ENCODE results near the gene AGK.
"Not testable (repeated sequence)": the region's sequence is repeated elsewhere in the genome, so short reads cannot be mapped to it uniquely, and the experiment has no call there.

AGK gene

DNA sequence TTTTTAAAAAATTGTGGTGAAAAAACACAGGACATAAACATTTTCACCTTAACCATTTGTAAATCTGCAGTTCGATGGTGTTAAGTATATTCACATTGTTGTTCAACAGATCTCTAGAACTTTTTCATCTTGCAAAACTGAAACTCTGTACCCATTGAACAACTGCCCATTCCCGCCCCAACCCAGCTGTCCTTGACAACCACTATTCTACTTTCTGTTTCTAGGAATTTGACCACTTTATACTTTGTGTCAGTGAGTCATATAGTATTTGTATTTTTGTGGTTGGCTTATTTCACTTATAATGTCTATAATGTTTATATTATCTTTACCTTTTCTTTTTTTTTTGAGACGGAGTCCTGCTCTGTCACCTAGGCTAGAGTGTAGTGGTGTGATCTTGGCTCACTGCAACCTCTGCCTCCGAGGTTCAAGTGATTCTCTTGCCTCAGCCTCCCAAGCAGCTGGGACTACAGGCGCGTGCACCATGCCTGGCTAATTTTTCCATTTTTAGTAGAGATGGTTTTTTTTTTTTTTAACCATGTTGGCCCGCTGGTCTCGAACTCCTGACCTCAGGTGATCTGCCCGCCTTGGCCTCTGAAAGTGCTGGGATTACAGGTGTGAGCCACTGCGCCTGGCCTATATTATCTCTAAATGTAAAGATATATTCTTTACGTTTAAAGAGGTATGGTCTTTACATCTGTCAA lies 6.8 kb downstream of the AGK start:
- not testable (repeated sequence) for DNase-seq

DNA sequence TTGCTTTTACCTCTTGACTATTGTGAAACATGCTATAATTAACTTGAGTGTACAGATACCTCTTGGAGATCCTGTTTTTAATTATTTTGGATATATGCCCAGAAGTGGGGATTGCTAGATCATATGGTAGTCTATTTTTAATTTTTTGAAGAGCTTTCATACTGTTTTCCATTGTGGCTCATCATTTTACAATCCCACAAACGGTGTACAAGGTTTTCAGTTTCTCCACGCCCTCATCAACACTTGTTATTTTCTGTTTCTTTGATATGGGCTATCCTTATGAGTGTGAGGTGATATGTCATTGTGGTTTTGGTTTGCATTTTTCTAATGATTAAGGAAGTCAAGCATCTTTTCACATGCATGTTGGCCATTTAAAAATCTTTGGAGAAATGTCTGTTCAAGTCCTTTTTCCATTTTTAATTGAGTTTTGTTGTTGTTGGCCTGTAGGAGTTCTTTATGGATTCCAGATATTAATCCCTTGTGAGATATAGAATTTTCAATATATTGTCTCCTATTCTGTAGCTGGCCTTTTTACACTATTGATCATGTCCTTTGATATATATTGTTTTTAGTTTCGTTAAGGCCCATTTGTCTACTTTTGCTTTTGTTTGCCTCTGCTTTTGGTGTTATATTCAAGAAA lies 7.5 kb downstream of the AGK start:
- DNase-seq = peak; percentile 18 to 33

DNA sequence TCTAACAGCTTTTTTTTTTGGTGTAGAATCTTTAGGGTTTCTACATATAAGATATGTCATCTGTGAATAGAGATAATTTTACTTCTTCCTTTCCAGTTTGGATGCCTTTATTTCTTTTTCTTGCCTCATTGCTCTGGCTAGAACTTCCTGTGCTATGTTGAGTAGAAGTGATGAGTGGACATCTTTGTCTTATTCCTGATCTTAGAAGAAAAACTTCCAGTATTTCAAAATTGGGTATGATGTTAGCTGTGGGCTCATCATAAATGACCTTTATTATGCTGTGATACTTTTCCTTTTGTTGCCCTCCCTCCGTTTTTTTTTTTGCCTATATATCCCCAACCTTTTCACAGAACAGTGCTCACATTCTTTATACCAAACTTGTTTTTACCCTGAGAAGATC lies 8.8 kb downstream of the AGK start:
- no peak for DNase-seq

DNA sequence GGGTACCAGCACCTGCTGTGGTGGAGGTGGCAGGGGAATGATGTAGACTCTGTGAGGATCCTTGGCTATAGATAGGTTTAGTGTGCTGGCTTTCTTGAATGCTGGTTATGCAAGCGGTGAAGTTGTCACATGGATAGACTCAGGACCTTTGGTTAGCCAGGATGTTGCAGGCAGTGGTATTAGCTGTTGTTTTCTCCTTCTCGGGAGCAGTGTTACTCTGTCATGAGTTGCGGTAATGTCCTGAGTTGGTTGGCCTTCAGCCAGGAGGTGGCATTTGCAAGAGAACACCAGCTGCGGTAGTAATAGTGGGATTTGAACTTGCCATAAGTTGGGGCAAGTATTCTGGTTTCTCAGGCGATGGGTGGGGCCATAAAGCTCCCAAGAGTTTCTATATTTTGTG lies 10.8 kb downstream of the AGK start:
- DNase-seq = no peak

DNA sequence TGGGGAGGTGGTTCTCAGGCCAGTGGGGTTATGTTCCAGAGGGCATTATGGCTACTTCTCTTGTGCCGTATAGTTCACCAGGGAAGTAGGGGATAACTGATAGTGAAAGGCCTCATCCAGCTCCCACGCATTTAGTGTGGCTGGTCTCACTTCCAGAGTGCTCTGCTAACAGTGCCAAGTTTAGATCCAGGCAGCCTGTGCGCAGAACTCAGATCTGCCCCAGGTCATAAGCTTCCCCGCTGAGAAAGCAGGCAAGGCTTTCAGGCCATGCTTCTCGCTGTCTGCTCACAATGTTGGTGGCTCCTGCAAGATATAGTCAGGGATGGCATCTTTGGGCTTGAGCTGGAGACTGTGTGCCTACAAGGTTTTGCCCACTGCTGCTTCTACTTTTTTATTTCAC lies 11.3 kb downstream of the AGK start:
- DNase-seq = no peak

DNA sequence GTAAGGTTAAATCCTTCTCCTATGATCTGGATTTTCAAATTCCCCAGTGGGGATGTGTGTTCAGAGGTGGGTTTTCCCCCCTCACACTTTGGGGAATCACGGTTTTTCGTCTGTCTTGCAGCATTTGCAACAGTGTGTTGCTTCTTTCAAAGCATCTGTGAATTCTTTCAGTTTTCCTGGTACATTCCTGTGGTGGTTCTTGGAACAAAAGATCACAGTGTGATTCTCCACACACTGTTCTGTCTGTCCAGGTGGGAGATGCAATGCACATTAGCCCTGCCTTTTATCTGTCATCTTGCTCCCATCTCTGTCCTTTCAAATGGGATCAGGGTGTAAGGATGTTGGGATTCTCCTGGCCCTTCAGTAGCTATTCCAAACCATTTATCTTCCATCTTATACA lies 11.8 kb downstream of the AGK start:
- DNase-seq = no peak

DNA sequence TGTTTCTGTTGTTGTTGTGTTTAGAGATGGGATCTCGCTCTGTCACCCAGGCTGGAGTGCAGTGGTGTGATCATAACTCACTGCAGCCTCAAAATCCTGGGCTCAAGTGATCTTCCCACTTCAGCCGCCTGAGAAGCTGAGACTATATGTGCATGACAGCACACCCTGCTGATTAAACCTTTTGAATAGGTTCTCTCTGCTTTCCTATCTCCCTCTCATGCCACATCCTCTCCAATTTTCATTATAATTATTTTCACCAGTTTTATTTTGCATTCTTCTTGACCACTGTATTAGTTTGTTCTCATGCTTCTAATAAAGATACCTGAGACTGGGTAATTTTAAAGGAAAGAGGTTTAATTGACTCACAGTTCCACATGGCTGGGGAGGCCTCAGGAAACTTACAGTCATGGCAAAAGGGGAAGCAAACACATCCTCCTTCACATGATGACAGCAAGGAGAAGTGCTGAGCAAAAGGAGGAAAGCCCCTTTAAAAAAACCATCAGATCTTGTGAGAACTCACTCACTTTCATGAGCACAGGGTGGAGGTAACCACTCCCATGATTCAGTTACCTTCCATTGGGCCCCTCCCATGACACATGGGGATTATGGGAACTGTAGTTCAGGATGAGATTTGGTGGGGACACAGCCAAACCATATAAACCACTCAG lies 12.9 kb downstream of the AGK start:
- no peak for DNase-seq

DNA sequence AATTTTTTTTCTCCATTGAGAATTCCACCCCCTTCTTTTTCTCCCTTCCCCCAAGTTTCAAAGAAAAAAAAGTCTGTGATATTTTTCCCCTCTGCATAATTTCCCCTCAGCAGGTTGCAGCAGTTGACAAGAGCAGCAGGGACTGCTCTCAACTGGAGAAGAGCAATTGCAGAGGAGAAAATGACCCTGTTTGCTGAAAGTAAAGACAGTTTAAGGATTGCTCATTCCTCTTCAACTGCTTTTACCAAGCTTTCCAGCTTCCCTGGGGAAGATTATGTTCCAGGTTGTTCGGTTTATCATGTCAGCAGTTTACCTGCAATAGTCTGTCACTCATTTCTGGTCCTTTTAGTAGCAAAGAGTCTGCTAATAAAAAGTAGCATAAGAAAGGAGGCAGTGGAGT lies 16.2 kb downstream of the AGK start:
- no peak for DNase-seq

DNA sequence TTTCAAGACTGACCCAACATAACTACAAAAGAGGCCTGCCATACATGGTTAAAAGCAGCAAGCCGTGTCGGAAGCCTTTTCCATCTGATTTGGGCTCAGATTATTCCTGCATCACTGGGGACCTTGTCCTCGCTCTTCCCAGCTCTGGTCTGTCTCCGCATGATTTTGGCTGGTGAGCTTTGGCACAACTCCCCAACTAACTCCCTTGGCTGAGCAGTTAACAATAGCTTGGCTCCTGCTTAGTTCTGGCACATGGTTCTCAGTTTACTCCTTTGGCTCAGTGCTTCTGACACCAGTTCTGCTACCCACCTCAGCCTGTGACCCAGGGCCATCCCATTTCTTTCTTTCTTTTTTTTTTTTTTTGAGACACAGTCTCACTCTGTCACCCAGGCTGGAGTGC lies 17.0 kb downstream of the AGK start:
- peak; percentile 34 to 85 for DNase-seq

DNA sequence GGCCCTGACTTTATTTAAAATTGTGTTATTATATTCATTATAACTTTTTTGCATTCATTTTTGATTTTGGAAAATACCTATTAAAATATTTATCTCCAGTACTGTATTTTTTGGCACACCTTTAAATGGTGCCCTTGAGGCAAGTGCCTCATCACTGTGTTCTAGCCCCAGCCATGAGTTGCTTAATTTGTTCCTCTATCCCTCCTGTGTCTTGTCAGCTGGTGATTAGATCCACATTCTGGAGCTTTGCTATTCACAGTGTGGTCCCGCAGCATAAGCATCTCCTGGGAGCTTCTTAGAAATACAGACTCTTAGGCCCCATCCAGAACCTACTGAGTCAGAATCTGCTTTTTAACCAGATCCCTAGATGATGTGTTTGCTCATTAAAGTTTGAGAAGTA lies 19.8 kb downstream of the AGK start:
- no peak for DNase-seq

DNA sequence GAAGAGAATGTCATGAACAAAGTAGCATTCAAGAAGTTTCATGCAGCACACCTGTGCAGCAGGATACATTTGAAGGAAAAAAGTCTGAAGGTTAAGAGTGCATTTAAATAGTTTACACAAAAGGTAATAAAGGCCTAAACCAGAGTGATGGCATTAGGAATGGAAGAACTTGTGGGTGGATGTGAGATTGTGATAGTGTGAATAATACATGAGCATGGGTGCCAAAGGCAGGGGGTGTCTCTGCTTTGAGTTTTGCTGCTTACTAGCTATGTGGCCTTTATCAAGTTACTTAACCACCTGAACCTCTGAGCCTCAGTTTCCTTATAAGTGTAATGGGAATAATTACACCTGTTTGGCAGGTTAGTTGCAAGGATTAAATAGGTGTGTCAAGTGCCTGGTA lies 21.0 kb downstream of the AGK start:
- DNase-seq = no peak

DNA sequence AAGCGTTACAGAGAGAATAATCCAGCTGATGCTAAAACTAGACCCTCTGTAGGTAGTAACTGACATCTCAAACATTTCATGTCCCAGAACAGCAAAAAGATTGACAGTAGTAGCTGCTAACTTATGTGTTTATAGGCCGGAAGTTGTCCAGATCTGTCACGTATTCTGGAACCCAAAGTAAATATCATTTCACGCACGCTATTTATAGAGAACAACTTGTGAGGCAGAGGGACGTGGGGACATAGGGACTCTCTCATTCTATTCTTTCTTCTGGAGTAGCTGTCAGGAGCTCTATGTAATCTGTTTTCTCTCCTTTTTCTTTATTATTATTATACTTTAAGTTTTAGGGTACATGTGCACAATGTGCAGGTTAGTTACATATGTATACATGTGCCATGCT lies 22.3 kb downstream of the AGK start:
- no peak for DNase-seq

DNA sequence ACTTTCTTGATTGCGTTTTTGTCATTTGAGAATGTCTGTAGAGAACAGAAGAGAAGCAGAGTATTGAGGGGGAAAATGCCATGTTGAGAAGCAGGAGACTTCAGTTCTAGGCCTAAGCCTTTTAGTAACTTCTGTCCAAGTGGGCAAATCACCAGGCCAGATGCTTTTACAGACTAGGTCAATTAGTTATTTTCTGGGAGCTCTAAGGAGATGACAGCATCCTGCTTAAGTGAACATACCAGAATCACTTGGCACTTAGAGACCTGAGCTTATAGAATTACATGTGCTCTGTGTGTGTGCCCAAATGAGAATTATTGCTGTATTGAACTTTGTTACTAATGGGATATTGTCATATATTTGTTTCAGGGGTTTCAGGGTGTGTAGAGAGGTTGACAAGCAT lies 24.0 kb downstream of the AGK start:
- no peak for DNase-seq

DNA sequence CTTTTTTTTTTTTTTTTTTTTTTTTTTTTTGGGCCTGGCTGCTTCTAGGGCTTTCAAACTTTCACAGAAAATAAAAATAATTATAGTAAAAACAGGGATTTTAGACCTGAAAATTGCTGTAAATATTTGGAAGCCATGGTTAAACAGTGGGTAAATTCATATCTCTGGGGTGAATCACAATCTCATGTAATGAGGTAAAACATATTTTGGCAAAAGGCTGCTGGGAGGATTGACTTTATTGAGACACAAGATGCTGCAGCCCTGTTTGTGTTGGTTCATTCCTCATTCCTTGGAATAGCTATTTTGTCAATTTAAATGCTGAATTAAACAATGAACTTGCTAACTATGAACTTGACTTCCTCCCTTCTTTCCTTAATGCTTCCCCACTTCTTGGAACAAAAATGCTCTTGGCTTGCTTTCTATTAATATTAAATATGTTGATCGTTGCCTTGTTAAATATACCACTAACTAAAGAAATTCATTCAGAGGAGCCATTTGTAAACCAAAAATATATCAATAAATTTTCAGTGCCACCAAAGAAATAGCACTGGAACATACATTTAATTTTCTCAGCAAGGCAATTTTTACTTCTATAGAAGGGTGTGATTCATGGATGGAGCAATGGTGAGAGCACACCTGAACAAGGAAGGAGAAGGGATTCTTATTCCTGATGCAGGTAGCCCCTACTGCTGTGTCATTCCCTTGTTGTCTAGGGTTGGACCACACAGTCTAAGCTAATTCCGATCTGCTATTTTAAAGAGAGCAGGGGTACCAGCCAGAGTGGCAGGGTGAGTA lies 24.6 kb downstream of the AGK start:
- DNase-seq = no peak

DNA sequence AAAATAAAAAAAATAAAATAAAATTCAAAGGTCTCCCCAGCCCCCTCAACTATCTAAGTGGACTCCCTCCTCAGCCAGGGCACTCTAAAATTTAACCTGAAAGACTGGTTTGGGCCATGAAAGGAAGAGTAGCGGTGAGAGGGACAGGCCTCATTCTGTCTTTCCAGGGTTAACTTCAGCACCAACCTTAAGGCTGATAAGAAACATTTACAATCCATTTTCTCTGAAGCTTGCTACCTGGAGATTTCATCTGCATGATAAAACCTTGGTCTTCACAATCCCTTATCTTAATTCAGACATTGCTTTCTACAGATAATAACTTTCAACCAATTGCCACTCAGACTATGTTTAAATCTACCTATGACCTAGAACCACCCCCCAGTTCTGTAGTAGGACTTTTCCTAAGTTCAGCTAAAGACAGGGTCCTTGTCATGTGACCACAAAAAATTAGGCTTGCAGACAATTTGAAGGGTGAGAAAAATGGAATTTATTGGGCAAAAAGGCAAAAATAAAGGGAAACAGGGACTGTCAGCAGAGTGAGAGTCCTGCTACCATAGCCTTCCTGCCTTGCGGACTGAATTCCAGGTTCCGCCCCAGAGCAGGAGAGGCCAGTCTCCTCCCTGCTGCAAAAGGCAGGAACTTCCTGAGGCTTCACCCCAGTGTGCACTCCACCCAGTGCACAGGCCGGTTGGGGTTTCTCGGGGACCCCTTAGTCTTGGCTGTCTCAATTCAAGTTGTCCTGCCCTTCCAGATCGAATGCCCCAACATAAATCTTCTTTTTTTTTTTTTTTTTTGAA lies 26.0 kb downstream of the AGK start:
- DNase-seq = no peak

DNA sequence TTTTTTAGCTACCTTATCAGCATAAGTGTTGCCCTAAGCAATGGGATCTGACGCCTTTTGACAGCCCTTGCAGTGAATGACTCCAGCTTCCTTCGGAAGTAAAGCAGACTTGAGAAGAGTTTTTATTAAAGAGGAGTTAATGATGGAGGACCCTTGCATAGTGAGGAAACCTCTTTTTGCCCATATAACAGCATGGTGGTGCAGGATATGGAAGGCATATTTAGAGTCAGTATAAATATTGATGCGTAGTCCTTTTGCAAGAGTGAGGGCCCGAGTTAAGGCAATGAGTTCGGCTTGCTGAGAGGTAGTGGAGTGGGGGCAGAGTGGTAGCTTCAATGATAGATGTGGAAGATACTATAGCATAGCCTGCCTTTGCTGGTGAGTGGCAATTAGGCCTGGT lies 28.7 kb downstream of the AGK start:
- DNase-seq = not testable (repeated sequence)

DNA sequence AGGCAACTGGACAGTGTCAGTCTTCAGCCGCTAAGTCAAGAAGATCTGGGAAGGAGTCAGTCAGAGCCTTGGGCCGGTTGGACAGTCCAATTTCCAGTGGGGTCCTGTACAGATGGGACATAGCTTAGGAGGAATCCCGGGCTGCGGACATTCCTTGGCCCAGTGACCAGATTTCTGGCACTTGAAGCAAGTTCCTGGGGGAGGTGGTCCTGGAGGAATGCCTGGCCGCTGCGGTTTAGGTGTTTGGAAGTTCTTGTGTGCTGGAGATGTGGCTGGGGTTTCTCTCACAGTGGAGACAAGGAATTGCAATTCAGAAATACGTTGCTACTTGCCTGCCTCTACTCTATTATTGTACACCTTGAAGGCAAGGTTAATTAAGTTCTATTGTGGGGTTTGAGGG lies 30.9 kb downstream of the AGK start:
- not testable (repeated sequence) for DNase-seq

DNA sequence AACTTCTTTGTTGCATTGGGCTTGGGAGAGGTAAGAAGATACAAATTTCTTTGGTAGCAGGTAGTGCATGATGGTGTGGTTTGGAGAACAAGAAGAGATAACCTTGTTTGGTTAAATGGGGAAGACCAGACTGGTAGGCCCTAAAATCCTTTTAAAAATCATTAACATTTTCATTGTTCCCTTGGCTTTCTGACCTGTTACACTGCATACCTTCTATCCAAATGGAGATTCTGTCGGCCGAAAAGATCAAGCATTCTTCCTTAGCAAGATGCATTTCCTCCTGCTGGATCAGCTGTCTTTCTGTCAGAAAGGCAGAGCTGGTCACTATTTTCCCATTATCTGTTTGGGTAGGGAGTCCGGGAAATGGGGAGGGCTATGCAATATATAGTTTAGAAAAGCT lies 33.7 kb downstream of the AGK start:
- no peak for DNase-seq

DNA sequence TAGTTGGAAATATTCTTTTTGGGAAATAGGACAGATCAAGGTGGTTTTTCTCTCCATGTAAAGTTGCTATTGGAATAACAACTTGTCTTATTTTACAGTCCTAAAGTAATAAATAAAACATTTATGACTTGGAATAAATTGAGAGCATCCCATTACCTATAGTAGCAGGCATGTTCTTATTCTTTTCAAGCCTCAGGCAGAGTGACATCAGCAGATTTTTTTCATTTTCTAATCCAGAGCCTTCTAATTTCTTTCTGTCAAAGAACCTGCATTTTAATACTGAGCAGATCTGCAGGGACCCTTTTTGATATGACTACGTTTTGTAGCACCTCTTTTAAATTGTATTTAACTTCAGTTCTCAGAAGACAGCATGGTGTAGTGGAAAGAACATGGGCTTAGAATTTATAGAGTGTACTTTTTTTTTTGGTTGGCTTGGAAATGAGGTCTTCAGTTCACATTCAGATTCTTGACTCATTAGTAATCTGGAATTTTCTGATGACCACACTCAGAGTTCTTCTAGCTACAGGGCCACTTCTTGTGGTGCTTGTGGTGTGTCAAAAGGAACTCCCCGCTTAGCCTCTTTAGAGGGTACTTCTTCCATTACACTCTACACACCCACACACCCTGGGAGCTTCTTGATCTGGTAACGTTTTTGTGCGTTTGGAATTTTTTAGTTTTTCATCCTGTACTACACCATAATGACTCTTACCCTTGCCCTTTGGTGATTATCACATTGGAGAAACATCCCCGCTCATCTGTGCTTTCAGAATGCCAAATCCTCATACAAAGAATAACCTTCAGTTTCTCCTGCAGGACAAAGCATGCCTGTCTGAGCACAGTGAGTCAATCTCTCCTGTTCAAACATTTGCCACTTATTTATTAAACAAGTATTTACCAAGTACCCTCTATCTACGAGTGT lies 34.6 kb downstream of the AGK start:
- no peak for DNase-seq

DNA sequence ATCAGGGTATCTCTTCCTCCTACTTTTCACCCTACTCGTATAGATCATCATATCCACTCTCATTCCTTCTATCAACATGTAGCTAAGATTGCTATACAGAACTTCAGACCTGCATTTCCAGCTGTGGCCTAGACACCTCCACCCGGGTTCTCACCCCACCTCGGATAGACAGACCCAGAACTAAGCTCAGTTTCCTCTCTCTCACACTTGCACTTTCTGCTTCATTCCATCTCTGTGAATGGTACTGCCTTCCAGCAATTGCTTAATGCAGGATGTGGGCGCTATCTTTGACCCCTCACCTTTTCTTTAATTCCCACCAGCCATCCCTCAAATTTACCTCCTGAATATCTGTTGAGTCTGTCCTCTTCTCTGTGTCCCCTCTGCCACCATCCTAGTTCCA lies 35.7 kb downstream of the AGK start:
- no peak for DNase-seq

DNA sequence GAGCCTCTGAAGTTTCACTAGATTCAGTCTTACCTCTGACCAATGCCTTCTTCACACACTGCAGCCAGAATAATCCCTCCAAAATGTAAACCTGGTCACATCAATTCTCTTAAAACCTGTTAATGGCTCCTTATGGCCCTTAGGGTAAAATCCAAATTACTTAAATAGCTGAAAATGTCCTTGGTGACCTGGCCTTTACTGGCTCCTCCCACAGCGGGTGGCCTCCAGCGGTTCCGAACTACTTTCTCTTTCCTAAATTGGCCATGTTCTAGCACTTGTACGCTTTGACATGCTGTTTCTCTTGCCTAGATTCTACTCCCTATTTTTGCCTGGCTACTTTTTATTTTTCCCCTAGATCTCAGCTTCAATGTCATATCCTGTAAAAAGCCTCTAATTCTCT lies 36.1 kb downstream of the AGK start:
- DNase-seq = no peak

DNA sequence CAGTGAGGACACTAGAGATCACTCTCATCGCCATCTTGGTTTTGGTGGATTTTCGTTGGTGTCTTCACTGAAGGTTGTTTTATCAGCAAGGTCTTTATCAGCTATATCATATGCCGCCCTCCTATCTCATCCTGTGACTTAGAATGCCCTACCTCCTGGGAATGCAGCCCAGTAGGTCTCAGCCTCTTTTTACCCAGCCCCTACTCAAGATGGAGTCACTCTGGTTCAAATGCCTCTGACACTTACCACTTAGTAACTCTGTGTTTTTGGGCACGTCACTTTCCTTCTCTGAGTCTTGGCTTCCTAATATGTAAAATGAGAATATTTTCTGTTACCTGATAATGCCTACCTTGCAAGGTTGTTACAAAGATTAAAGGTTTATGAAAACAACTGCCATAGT lies 37.7 kb downstream of the AGK start:
- DNase-seq = no peak

All from cerebellar nuclear complex (tissue), 1 donor.